GM06990 (cell line): ENCODE data around the gene MSH6.
A peak's percentile ranks its signal among the peaks of the same experiment; 100 is the strongest.

Experiments
- DNase-seq: peaks from one replicate; pipeline ENCODE4 v3.0.0-alpha.2; 2011; ENCODE audit not compliant: insufficient read length; ENCODE audit errors: extremely low read depth
- H3K27me3 ChIP-seq: replicated peaks from 2 replicates; pipeline ENCODE4 v1.6.0; 2011; ENCODE audit warnings: low read length; ENCODE audit not compliant: control insufficient read depth, insufficient read depth
- H3K36me3 ChIP-seq: 2 replicates; pipeline ENCODE4 v1.5.1; 2011; ENCODE audit warnings: low read length; ENCODE audit not compliant: control insufficient read depth, insufficient read depth
- H3K4me3 ChIP-seq: replicated peaks from 2 replicates; pipeline ENCODE4 v1.5.1; 2011; ENCODE audit warnings: low read depth, mild to moderate bottlenecking, control low read depth, low read length
- TF ChIP-seq, protein P1 (sequence below): IDR thresholded peaks from 2 replicates; pipeline ENCODE4 v1.5.1; 2011; ENCODE audit warnings: low read length, control low read depth, mild to moderate bottlenecking, inconsistent platforms; ENCODE audit not compliant: insufficient read depth, poor library complexity, severe bottlenecking

MSH6 gene

DNA sequence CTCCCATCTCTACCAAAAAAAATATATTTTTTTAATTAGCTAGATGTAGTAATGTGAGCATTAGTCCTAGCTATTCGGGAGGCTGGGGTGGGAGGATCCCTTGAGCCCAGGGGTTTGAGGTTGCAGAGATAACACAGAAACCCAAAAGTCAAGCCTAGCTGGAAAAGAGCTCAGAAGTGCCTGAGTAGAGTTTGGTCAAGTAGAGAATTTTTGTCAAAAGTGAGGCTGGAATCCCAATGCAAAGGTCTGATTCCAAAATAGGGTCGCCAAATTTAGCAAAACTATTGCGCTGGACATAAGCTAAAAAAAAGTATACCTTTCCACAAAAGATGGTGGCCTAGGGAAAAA, 15.5 kb upstream of the MSH6 start:
- DNase-seq, result no peak
- H3K4me3 ChIP-seq, result no peak overlapping the region

DNA sequence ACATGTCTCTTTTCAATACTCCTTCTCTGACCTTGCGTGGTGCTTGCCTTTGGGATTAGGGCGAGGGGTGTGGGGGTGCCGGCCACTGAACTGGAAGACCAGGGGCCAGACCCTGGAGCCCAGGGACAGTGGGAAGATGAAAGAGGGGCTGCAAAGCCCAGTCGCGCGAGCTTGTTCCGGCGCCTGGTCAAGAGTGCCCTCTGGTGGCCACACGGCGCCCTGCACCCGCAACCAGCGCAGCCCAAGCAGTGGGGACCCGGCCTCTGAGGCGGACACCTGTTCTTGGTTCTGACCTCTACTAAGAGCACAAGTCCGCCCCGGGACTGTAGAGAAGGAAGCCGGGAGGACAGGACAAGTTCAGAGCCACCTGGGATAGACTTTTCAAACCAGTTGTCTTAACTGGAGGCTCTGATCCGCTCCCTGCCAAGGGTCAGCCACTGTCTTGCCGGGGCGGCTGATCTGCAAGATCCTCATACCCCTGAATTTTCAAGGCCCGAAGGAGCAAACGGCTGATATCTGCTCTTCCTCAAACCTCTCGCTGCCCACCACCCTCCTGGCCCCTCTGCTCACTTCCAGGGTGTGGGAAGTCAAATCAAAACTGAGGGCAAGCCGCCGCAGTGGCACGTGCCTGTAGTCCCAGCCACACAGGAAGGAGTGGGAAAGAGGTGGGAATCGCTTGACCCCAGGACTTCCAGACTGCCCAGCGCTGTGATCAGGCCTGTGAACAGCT, 14.9 kb upstream of the MSH6 start:
- H3K36me3 ChIP-seq, result no peaks in the 10 kb centered on the region
- no peak overlapping the region for H3K4me3 ChIP-seq
- DNase-seq, result peak; percentile 79
- H3K27me3 ChIP-seq, result no peaks in the 10 kb centered on the region
- TF ChIP-seq, protein P1, sequence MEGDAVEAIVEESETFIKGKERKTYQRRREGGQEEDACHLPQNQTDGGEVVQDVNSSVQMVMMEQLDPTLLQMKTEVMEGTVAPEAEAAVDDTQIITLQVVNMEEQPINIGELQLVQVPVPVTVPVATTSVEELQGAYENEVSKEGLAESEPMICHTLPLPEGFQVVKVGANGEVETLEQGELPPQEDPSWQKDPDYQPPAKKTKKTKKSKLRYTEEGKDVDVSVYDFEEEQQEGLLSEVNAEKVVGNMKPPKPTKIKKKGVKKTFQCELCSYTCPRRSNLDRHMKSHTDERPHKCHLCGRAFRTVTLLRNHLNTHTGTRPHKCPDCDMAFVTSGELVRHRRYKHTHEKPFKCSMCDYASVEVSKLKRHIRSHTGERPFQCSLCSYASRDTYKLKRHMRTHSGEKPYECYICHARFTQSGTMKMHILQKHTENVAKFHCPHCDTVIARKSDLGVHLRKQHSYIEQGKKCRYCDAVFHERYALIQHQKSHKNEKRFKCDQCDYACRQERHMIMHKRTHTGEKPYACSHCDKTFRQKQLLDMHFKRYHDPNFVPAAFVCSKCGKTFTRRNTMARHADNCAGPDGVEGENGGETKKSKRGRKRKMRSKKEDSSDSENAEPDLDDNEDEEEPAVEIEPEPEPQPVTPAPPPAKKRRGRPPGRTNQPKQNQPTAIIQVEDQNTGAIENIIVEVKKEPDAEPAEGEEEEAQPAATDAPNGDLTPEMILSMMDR, result peak; percentile 98

More for the DNA sequence above, 15.5 kb upstream of the MSH6 start:
- no peaks in the 10 kb centered on the region for H3K36me3 ChIP-seq
- no peaks in the 10 kb centered on the region for H3K27me3 ChIP-seq
- TF ChIP-seq, protein P1, result no peak

DNA sequence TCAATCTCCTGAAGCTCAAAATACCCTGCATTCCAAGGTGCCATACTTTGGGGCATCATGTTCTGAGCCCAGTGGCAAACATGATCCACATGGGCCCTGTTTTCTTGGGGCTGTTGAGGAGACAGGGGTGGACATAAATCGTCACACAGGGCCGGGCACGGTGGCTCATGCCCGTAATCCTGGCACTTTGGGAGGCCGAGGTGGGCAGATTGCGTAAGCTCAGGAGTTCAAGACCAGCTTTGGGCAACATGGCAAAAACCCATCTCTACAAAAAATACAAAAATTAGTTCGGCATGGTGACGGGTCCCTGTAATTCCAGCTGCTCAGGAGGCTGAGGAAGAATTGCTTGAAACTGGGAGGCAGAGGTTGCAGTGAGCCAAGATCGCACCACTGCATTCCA, 13.6 kb upstream of the MSH6 start:
- DNase-seq, result no peak
- H3K36me3 ChIP-seq, result no peaks in the 10 kb centered on the region
- H3K27me3 ChIP-seq, result no peaks in the 10 kb centered on the region
- H3K4me3 ChIP-seq, result no peak overlapping the region
- TF ChIP-seq, protein P1, result no peak

DNA sequence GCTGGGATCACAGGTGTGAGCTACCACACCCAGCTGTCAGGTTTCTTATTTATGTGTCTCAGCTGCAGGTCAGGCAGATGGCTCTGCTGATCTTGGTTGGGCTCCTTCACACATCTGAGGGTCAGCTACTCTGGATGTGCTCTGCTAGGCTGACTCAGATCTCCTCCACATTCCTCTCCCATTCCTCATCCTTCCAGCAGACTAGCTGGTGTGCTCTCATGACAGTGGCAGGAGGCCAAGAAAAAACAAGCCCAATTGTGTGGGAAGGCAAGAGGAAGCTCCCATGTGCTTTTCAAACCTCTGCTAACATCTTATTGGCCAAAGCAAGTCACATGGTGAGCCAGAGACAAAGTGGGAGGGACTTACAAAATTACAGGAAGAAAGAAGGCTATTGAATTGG, 11.7 kb upstream of the MSH6 start:
- no peak for DNase-seq
- H3K36me3 ChIP-seq, result no peaks in the 10 kb centered on the region
- TF ChIP-seq, protein P1, result no peak
- no peaks in the 10 kb centered on the region for H3K27me3 ChIP-seq
- no peak overlapping the region for H3K4me3 ChIP-seq

DNA sequence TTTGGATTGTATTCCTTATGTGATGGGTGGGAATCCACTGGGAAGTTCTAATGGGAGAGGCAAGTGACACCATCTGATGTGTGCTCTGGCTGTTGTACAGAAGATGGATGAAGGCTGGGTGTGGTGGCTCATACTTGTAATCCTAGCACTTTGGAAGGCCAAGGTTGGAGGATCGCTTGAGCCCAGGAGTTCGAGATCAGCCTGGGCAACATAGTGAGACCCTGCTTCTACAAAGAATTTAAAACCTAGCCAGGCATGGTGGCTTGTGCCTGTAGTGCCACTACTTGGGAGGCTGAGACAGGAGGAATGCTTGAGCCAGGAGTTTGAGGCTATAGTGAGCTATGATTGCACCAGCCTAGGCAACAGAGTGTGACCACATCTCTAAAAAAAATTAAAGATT, 10.6 kb upstream of the MSH6 start:
- TF ChIP-seq, protein P1, result no peak
- H3K36me3 ChIP-seq, result no peaks in the 10 kb centered on the region
- no peak for DNase-seq
- no peak overlapping the region for H3K4me3 ChIP-seq
- no peaks in the 10 kb centered on the region for H3K27me3 ChIP-seq

DNA sequence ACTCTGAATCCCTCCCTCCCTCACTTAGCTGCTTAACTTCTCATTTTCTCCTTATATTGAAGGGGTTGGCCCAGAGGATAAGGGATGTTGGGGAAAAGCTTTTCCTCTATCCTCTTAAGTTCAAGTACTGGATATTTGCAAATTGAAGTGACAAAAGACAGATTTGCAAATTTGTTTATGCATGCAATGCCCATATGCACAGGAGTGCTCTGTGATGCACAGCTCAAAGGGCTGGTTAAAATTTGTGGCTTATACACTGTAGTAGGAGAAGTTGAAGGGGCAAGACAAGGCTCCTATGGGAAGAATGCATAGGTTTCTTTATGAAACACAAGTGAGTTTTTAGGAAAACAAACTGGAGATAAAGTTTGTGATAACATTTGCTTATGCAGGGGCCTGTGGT, 8.4 kb upstream of the MSH6 start:
- TF ChIP-seq, protein P1, result no peak
- H3K4me3 ChIP-seq, result no peak overlapping the region
- no peak for DNase-seq
- no peaks in the 10 kb centered on the region for H3K36me3 ChIP-seq
- H3K27me3 ChIP-seq, result no peaks in the 10 kb centered on the region
